NCI-H2081 treated with DMSO at 0.1 percent for 48 hours (cell line): ENCODE results near the gene TLX3.

Source experiments
- DNase-seq: peaks from one replicate; lab custom pipeline; 2025; lab: John Stamatoyannopoulos, UW

The TLX3 gene

DNA sequence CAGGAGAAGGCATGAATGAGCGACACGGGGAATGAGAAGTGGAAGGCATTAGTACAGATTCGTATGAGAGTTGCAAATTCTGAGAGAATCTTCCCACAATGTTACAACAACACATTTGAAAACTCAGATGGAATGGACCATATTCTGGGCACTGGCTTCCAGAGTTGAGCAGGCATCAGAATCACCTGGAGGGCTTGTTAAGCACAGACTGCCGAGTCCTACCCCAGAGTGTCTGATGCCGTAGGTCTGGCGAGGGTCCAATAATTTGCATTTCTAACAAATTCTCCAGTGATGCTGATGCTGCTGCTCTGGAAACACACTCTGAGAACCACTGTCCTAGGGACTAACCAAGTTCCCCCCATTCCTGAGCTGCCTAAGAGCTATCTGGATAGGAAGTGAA lies 2.9 kb upstream of the TLX3 start:
- no peak for DNase-seq

DNA sequence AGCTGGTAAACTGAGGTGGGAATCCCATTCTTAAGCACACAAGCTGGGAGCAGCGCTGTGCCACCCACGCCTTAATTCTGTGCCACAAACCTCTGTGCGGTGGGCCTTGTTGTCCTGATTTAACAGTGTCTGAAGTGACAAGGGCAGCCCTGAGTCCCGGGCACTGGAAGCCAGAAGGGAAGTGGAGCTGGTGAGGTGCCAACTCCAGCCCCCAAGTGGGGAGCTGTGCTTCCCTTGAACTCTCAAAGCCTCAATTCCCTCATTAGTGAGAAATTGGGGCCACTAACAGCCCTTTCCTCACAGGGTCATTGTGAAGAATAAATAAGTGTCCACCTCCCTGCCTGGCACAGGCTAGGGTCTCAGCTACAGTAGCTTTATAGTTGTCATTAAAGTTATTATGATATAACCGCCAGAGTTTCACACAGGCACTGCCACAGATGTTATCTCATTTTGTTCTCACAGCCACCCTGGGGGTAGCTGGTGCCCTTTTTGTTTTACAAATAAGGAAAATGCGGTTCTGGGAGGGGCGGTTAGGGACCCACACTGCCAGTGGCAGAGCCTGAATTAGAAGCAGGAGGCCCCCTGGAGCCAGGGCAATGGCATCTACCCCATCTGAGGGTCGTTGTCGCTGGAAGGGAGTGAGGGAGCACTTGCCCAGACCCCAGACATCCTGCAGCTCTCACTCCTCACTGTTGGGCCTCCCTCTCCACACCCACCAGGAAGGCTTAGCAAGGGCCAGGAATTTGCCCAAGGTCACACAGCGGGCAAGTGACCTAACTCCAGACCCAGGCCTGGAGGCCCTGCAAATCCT lies 2.1 kb upstream of the TLX3 start:
- DNase-seq = no peak

DNA sequence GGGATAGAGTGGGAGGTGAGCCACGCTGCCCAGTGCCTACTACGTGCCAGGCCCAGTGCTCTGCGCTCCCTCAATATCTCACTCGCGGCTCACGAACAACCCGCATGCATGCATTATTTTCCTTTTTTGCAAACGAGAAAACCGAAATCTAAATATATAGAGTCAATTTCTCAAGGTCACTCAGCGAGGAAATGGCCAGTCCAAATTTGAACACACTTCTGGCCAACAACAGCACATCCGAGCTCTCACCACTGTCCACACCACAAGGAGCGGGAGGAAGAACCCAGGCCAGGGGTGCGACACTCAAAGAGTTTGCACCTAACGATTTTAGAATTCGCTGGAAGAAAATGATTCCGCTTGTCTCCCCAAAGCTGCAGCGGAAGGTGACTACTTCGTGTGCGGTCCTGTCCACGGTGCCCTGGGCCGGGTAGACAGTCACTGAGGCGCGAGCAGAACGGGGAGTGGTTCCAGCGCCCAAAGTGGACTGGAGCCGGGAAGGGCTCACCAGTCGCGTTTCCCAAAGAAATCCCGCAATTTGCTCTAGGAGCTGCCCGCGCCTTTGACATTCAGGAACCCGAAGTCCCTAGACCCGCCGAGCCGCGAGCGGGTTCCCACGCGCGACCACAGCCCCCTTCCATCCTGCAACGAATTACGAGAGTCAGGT lies 1.1 kb upstream of the TLX3 start:
- DNase-seq = no peak

DNA sequence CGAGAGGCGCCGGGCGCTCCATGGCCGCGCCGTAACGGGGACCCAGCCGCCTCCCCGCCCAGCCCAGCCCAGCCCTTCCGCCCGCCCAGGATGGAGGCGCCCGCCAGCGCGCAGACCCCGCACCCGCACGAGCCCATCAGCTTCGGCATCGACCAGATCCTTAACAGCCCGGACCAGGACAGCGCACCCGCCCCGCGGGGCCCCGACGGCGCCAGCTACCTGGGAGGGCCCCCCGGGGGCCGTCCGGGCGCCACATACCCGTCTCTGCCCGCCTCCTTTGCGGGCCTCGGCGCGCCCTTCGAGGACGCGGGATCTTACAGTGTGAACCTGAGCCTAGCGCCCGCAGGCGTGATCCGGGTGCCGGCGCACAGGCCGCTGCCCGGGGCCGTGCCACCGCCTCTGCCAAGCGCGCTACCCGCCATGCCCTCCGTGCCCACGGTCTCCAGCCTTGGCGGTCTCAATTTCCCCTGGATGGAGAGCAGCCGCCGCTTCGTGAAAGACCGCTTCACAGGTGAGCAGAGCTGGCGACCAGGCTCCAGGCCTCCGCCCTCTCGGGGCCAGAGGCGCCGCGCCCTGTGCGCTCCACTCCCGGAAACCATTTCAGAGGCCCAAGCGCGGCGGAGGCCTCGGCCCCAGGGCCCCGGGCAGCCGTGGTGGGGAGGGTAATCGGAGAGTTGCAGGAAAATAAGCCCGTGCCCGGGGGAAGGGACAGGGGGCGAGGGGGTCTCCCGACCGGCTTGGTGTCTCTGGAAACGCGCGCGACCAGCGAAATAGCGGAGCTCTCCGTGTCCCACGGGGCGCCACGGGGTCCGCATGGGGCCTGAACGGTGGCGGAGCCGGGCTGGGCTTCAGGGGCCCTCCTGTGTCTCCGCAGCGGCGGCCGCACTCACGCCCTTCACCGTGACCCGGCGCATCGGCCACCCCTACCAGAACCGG lies 496 bp downstream of the TLX3 start:
- no peak for DNase-seq

DNA sequence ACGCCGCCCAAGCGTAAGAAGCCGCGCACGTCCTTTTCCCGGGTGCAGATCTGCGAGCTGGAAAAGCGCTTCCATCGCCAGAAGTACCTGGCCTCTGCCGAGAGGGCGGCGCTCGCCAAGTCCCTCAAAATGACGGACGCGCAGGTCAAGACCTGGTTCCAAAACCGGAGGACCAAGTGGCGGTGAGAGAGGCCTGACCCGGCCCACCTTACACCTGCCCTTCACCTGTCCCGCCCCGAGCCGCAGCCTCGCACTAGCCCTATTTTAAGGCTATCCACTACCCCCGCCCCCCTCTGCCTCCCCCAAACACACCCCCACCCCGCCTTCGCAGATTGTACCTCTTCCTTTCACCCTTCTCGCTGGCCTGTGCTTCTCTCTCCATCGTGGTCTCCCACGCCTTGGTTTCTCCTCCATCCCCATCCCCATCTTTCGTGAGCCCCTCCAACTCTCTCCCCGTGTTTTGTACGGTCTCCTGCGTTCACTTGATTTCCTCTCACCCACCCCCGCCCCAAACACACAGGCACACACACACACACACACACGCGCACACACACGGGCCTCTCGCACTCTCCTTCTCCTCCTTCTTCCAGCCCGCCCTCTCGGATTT lies 1.3 kb downstream of the TLX3 start:
- DNase-seq = no peak

DNA sequence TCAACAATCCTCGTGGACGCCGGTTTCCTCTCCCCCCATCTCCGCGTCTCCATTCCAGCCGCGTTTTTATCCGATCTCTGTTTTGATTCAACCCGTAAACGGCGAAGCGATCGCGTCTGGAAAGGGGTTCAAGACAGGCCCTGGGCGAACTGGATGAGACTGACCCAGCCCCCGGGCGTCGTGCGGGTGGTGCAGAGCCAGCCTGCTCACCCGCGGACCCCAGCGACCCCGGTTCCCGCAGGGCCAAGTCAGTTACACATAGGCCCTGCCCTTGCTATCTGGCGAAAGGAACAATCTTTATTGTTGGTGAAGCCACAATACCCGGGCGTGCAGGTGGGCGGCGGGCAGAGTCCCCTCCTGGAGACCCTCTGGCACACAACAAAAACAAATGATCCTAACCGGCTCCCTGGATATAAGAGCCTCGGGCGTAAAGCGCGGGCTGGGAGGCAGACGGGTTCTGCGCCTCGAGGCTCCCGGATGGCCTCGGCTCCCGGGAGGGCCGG lies 1.8 kb downstream of the TLX3 start:
- no peak for DNase-seq

DNA sequence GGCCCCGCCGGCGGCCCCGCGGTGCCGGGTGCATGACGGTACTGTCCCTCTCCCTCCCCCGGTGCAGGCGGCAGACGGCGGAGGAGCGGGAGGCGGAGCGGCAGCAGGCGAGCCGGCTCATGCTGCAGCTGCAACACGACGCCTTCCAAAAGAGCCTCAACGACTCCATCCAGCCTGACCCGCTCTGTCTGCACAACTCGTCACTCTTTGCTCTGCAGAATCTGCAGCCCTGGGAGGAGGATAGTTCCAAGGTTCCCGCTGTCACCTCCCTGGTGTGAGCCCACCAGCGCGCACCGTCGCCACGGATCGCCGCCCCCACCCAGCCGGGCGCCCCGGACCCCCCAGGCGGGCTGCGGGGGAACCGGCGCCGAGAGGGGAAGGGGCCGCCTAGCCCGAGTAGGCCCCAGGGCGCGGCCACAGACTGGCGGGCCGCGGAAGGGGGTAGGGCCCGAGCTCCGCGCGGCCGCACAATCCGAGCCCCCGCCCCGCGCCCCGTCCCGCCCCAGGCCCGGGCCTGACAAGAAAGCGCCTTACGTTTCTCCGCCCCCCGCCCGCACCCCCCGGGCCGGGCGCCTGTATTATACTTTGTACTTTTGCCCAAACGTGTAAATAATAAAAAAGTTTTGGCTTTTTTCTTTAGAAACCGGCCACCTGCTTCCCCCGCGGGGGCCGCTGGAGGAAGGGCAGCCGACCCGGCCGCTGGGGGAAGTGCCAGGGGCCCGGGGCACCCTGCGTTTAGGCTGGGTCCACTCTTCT lies 2.5 kb downstream of the TLX3 start:
- no peak for DNase-seq

DNA sequence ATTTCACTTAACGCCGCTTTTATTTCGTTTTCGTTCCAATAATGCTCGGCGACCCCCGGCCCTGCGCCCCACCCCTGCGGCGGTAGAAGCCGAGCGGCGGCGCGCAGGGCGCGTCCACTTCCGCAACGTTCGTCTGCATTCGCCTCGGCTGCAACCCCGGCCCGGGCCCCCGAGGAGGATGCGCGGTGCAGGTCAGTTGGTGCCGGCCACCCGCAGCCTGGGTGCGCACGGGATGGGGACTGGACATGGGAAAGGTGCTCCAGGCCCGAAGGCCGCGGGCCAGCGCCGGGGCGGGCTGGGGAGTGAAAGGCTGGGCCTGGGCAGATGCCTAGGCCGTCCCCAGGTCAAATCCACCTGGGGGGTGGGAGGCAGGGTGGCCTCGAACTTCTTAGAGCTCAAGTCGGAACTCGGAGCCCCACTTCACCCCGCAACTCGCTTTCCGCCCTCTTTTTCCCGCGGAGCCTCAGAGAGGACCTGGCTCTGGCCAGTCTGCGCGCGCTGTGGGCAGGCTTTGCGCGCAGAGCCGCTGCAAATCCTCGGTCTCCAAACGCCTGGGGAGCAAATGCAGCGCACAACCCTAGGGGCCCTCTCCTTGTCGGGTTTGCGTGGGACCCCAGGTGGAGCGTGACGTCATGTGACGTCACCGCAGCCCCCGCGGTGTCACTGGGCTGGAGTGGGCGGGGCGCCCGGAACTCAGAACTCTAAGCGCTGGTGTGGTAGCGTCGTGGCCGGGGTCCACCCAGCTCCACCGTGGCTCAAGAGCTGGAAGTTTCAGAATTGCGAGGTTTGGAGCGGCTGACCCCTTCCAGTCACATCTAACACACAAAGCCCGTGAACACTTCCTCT lies 3.3 kb downstream of the TLX3 start:
- no peak for DNase-seq

DNA sequence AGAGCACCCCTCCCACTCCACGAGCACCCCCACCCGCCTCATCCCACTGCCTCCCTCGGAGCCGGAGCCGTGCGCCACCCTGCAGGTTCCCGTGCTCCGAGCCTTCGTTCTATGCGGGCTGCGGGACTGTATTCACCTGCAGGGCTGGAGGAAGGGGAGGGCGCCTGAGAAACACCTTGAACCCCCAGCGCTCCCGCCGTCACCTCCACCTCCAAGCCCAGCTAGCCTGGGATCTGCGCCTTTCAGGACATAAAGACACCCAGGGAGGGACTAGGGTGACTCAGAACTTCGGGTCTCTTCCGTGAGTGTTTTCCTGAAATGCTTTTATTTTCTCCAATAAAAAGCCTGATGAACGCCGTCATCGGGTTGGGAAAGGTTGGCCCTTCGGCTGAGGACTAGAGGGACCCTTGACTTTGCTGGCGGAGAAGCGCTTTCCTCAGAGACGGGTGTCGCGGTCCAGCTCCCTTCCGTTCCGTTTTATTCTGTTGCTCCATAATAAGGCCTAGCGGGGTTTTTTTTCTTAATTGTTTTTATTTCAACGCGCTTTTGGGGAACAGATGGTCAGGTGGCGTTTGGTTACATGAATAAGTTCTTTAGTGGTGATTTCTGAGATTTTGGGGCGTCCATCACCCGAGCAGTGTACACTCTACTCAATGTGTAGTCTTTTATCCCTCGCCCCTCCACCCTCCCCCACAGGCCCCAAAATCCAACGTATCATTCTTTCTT lies 4.6 kb downstream of the TLX3 start:
- DNase-seq = no peak

DNA sequence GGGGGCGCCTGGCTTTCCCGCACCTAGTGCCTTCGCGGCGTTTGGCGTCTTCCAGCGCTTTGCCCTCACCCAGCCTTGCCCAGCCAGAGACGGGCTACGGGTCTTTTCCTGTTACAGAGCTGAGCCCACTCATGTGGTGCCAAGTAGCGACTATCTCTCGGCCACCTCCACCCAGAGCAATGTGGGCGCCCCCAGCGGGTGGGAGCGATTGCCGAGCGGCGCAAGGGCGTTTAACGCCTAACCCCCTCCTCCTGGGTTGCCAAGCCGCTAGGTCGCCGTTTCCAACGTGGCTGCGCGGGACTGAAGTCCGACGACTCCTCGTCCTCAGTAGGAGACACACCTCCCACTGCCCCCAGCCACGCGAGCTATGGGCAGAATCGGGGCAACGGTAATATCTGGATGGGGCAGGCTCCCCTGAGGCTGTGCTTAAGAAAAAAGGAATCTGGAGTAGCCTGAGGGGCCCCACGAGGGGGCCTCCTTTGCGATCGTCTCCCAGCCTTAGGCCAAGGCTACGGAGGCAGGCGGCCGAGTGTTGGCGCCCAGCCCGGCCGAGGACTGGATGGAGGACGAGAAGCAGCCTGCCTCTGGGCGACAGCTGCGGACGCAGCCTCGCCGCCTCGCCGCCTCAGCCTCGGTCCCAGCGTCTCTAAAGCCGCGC lies 5.8 kb downstream of the TLX3 start:
- no peak for DNase-seq

DNA sequence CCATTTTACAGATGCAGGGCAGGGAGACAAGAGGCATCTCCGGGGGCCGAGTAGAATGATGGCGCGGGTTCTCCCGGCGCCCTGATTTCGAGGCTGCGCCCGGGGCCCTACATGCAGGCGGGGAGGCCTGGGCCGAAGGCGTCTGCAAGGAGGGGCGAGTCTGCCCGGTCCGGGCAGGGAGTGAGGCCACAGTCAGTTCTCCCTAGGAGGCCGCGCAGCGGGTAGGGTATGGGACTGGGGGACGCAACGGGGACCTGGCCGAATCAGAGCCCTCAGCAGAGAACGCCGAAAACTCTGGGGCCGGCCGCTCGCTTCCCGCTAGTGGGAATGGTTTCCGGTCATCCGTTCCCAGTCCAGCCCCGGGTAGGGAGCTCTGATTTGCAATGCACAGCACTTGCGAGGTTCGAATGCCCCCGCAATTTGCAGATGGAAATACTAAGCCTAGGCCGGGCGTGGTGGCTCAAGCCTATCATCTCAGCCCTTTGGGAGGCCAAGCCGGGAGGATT lies 6.4 kb downstream of the TLX3 start:
- no peak for DNase-seq

DNA sequence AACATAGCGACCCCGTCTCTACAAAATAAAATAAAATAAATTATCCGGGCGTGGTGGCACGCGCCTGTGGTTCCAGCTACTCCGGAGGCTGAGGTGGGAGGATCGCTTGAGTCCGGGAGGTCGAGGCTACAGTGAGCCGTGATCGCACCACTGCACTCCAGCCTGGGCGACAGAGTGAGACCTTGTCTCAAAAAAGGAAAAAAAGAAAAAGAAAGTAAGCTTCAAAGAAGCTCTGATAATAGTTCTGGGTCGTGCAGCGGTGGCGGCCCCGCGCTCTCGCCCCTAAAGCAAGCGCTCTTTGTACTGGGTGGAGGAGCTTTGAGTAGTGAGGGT lies 6.8 kb downstream of the TLX3 start:
- no peak for DNase-seq

DNA sequence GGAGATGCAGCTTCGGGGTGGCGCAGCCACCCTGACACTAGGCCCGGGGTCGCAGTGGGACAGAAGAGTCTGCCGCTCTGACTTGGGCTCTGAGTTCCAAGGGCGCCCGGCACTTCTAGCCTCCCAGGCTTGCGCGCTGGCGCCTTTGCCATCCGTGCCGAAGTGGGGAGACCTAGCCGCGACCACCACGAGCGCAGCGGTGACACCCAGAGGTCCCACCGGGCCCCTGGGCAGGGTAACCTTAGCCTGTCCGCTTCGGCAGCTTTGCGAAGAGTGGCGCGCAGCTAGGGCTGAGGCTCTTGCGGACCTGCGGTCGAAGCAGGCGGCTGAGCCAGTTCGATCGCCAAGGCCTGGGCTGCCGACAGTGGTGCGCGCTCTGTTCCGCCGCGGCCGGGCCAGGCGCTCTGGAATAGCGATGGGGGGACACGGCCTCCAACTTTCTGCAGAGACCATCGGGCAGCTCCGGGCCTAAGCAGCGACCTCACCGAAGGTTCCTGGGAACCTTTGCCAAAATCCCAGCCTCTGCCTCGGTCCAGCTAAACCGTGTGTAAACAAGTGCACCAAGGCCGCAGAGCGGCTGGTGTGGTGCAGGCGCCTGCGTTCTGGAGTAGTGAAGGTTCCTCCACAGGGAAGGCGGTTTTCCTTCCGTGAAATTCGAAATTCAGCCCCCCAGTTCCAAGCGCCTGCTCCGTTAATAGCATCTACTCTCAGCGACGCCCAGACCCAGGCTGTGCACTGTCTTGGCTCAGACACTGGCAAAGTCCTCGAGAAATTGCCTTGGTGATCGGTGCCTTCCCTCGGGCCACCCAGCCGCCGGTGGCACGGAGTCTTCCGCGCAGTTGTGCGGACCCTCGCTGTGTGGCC lies 7.4 kb downstream of the TLX3 start:
- no peak for DNase-seq

DNA sequence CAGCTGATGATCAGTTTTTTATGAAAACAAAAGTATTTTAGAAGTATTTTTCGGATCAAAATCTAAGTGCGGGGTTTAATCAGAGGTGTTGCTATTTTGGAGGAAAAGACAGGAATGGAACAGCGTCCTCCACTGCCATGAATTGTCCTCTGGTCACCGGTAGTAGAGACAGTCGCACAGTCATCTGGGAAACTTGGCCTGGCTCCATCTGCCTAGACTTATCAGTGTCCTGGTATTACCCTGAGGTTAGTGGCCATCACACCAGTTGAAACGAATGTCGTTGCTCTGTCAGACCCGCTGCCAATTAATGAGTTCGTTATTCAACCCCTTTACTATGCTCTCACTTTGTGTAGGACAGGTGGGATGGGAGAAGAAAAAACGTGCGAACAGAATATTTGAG lies 8.2 kb downstream of the TLX3 start:
- no peak for DNase-seq

DNA sequence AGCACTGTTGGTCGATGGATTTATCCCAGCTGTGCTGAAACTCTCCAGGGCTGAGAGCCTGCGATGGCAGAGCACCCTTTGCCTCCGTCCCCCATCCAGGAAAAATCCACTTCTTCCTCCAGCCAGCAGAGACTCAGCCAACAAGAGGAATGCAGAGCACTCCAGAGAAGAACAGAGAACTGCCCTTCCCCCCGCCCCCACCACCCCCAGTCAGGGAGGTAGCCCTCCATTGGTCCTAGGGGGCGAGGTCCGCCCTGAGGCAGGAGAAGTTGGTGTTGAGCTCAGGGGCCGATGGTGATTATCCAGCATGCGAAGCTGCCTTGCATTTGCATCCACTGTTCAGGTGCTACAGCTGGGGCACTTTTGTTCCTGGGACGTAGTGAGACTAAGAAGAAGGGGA lies 9.0 kb downstream of the TLX3 start:
- DNase-seq = no peak

DNA sequence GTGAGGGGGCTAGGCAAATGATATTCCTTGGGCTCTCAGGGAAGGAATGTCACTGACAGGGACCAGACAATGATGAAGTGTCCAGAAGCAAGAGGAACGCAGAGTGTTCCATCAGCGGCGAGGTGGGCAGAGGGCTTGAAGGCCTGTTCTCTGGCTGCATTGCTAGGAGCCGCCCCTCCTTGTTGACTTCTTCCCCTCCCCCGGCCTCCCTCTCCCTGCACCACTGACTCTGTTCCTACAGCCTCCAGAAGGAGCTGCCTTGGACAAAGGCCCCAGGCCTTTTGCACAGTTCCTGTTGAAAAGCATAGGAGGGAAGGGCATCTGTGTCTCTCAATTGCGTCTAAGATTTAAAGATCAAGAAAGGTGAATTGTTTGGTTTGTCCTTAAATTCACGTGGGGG lies 12.4 kb downstream of the TLX3 start:
- DNase-seq = no peak

DNA sequence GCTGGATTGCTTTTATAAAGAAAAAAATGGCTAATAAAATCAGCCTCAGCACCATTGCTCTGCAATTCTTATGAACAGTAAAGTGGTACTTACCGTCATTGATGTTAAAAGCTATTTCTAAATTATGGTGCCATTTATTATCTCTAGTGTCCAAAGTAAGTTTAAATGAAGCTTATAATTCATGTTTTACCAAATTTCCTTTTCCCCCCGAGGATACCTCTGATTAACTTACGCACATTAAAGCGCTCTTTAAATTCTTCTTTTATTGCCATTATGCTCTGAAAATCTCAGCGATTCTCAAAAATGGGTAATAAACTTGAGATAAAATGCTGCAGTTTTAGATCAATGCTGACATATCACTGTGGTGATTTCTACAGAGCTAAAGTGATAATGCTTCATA lies 13.5 kb downstream of the TLX3 start:
- DNase-seq = no peak

DNA sequence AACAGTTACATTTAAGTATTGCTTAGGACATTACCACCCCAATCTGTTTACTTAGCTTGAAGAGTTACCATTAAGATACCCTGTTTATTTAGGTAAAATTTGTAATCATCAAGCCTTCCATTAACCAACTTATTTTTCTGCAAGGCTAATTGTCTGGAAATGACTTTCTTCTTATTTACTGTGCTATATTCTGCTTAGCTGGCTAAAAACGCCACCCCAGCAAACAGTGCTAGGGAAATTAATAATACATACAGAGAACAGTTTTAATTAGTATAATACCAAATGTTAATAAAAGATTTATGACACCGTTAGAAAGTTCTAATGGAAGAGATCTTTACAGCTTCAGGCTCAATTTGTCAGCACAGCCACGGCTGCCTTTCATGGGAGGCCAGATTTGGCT lies 14.0 kb downstream of the TLX3 start:
- no peak for DNase-seq
